Endothelial cell of umbilical vein (primary cell): ENCODE data around the gene MRGPRG. TPM values are rescaled to one million over a fixed set of nuclear protein-coding genes. Genes with fewer than 3 reads are reported as not detected.

Experiments used
- BruUV-seq: library from RNA; stranded (reverse); fragments of 400-500 nt; replicated peaks from 2 replicates; lab custom pipeline; 2021; lab: Mats Ljungman, UMichigan
- CTCF ChIA-PET: fragments of 300-600, 350-600 bp; sonication (Branson Sonifier 250); formaldehyde crosslinking; loops from one replicate; lab custom pipeline; 2021; ENCODE audit warnings: antibody characterized with exemption, inconsistent platforms; lab: Charles Lee
- POLR2A ChIA-PET: fragments of 300-600, 350-600 bp; sonication (Branson Sonifier 250); formaldehyde crosslinking; loops from one replicate; lab custom pipeline; 2021; ENCODE audit warnings: antibody characterized with exemption, inconsistent platforms; lab: Charles Lee
- DNase-seq: peaks from one replicate; pipeline ENCODE4 v3.0.0-alpha.2; 2011; ENCODE audit warnings: low read depth, low spot score
- FAIRE-seq: peaks from 2 replicates; lab custom pipeline; 2011; peaks lifted over from hg19 to GRCh38; lab: Jason Lieb, UNC
- H2AFZ ChIP-seq: 2 replicates; pipeline ENCODE4 v1.6.0; 2012; ENCODE audit warnings: low read depth, low read length, control low read depth, inconsistent platforms
- H3K27ac ChIP-seq: 2 replicates; pipeline ENCODE4 v1.5.1; 2011; ENCODE audit warnings: low read depth, mild to moderate bottlenecking, control low read depth, low read length, moderate library complexity; ENCODE audit not compliant: insufficient read depth
- H3K27me3 ChIP-seq, 2 experiments: 2 replicates each; pipeline versions ENCODE4 v1.6.0 to v1.6.1; 2011; ENCODE audit warnings: low read length in 2 of 2, mixed read lengths in 1 of 2; ENCODE audit not compliant: control insufficient read depth in 2 of 2, insufficient read depth in 2 of 2
- H3K36me3 ChIP-seq, 2 experiments: 2 replicates in 1 of 2; 3 replicates in 1 of 2; pipeline ENCODE4 v1.5.1; 2011; ENCODE audit warnings: low read length in 2 of 2, mild to moderate bottlenecking in 1 of 2, moderate library complexity in 1 of 2; ENCODE audit not compliant: control insufficient read depth in 2 of 2, insufficient read depth in 2 of 2; ENCODE audit errors: extremely low read depth in 1 of 2
- H3K4me1 ChIP-seq: 3 replicates; pipeline ENCODE4 v1.5.1; 2011; ENCODE audit warnings: mild to moderate bottlenecking, low read length; ENCODE audit not compliant: control insufficient read depth, insufficient read depth; ENCODE audit errors: extremely low read depth
- H3K4me2 ChIP-seq: 2 replicates; pipeline ENCODE4 v1.6.1; 2011; ENCODE audit warnings: low read length, control low read depth, mixed read lengths; ENCODE audit not compliant: insufficient read depth
- H3K4me3 ChIP-seq, 3 experiments: fragments of 200-600 bp in 1 of 3; sonication (generic), shearing (Covaris generic) in 1 of 3; replicated peaks in 1 of 3; 2 replicates each; pipeline ENCODE4 v1.5.1; 2011 to 2016; ENCODE audit warnings: control low read depth in 3 of 3, low read length in 3 of 3, mild to moderate bottlenecking in 2 of 3, inconsistent platforms in 1 of 3, low read depth in 1 of 3, moderate library complexity in 1 of 3; ENCODE audit not compliant: insufficient read depth in 1 of 3
- H3K79me2 ChIP-seq: 2 replicates; pipeline ENCODE4 v1.6.0; 2012; ENCODE audit warnings: low read length, inconsistent platforms; ENCODE audit not compliant: control insufficient read depth, insufficient read depth
- H3K9ac ChIP-seq: replicated peaks from 2 replicates; pipeline ENCODE3; 2011; ENCODE audit warnings: low read length, control low read depth; ENCODE audit not compliant: insufficient read depth; ENCODE audit errors: extremely low read depth
- H3K9me1 ChIP-seq: replicated peaks from 3 replicates; pipeline ENCODE4 v1.6.0; 2011; ENCODE audit warnings: mild to moderate bottlenecking, low read length; ENCODE audit not compliant: control insufficient read depth, insufficient read depth; ENCODE audit errors: extremely low read depth
- H3K9me3 ChIP-seq: replicated peaks from 2 replicates; pipeline ENCODE4 v1.5.1; 2012; ENCODE audit warnings: low read length, inconsistent platforms; ENCODE audit not compliant: control insufficient read depth, insufficient read depth
- H4K20me1 ChIP-seq: replicated peaks from 2 replicates; pipeline ENCODE3; 2011; ENCODE audit warnings: mild to moderate bottlenecking, low read length; ENCODE audit not compliant: control insufficient read depth, insufficient read depth; ENCODE audit errors: extremely low read depth
- EZH2 ChIP-seq: IDR thresholded peaks from 2 replicates; pipeline ENCODE4 v1.6.1; 2012; ENCODE audit warnings: borderline replicate concordance, low read depth, mild to moderate bottlenecking, moderate library complexity, low read length, inconsistent platforms; ENCODE audit not compliant: severe bottlenecking
- FOS ChIP-seq: IDR thresholded peaks from 2 replicates; pipeline ENCODE4 v1.6.1; 2011; ENCODE audit warnings: mild to moderate bottlenecking, low read length, moderate library complexity, borderline replicate concordance; ENCODE audit not compliant: insufficient read depth
- GATA2 ChIP-seq: IDR thresholded peaks from 2 replicates; pipeline ENCODE4 v1.7.0; 2011; ENCODE audit warnings: low read depth, mild to moderate bottlenecking, moderate library complexity, mixed read lengths, low read length; ENCODE audit not compliant: insufficient read length, insufficient read depth
- JUN ChIP-seq: IDR thresholded peaks from 2 replicates; pipeline ENCODE4 v1.6.1; 2011; ENCODE audit warnings: borderline replicate concordance, low read depth; ENCODE audit not compliant: insufficient read length, insufficient read depth
- MYC ChIP-seq: IDR thresholded peaks from one replicate; pipeline ENCODE4 v1.6.1; 2011; ENCODE audit warnings: mild to moderate bottlenecking, low read depth, low read length
- POLR2A ChIP-seq: IDR thresholded peaks from 2 replicates; pipeline ENCODE4 v1.6.1; 2012; ENCODE audit warnings: low read depth, mild to moderate bottlenecking, control low read depth, low read length
- POLR2AphosphoS5 ChIP-seq: IDR thresholded peaks from 2 replicates; pipeline ENCODE4 v1.6.1; 2012; ENCODE audit warnings: low read depth, mild to moderate bottlenecking, control low read depth, low read length, moderate library complexity; ENCODE audit not compliant: insufficient read depth
- dilution Hi-C: fragments of 300-500 bp; cut with MboI; formaldehyde crosslinking; loops from one replicate; pipeline ENCODE4 v1.15.0; 2019; ENCODE audit warnings: low sequenced_read_pairs; ENCODE audit not compliant: extremely low pct_ligation_motif_present
- intact Hi-C: fragments of 100-400 bp; cut with micrococcal nuclease; formaldehyde crosslinking; loops from one replicate; pipeline ENCODE4 v1.10.0; 2022
- polyA plus RNA-seq, 4 experiments: library from polyadenylated mRNA; depleted of rRNA in 3 of 4; stranded (reverse) in 3 of 4; unstranded in 1 of 4; fragments of >200 nt; gene quantifications; 2 replicates each; pipeline versions ENCODE4 v1.2.1 to v1.2.3, GENCODE V29; 2011 to 2012; ENCODE audit warnings: missing spikeins in 1 of 4
- total RNA-seq: library from RNA; stranded (reverse); gene quantifications from 2 replicates; pipeline ENCODE4 v1.2.3, GENCODE V29; 2021
- TF ChIP-seq, protein P1 (sequence below): IDR thresholded peaks from 2 replicates; pipeline ENCODE4 v1.6.1; 2011; ENCODE audit not compliant: insufficient read depth, insufficient read length
- TF ChIP-seq, protein P2 (sequence below), 2 donors: IDR thresholded peaks; 1 replicate in 1 of 2; 2 replicates in 1 of 2; pipeline ENCODE4 v1.5.1; 2011; ENCODE audit warnings: low read length in 2 of 2, mild to moderate bottlenecking in 2 of 2, moderate library complexity in 2 of 2, control low read depth in 1 of 2, inconsistent platforms in 1 of 2, low read depth in 1 of 2; ENCODE audit not compliant: insufficient read depth in 1 of 2; ENCODE audit errors: extremely low read depth in 1 of 2

Gene MRGPRG
- total and polyA plus RNA-seq, 2 donors (not counting 3 experiments of a cell fraction or from before 2014, with no cell fraction given) = not detected

DNA sequence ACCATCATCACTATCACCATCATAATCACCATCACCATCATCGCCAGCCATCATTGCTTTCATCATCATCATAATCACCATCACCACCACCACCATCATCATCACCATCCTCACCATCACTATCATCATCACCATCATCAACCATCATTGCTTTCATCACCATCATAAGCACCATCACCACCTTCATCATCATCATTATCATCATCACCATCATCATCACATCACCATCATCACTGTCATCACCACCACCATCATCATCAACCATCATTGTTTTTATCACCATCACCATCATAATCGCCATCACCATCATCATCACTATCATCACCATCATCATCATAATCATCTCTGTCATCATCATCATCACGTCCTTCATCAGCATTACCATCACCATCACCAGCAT is 44.2 kb downstream of the MRGPRG start:
- Histone ChIP-seq H2AFZ (no peak overlapping the region), H3K27ac (no peak overlapping the region), H3K27me3 (no peaks in the 10 kb centered on the region), H3K4me3 (no peak overlapping the region), H3K4me2 (no peak overlapping the region), H3K79me2 (no peaks in the 10 kb centered on the region), H3K9ac (no peak overlapping the region), H3K9me3 (no peaks in the 10 kb centered on the region), H4K20me1 (no peaks in the 10 kb centered on the region), H3K36me3 (no peaks in the 10 kb centered on the region), H3K4me1 (peaks cover 2% of the 10 kb centered on the region), H3K9me1 (no peaks in the 10 kb centered on the region)
- intact Hi-C loops (no loop called here), dilution Hi-C loops (no loop called here)
- FAIRE-seq (no peak), DNase-seq (no peak)
- TF ChIP-seq FOS = no peak
- TF ChIP-seq, protein P1, sequence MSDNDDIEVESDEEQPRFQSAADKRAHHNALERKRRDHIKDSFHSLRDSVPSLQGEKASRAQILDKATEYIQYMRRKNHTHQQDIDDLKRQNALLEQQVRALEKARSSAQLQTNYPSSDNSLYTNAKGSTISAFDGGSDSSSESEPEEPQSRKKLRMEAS = no peak
- TF ChIP-seq POLR2A = no peak
- TF ChIP-seq JUN = no peak
- no peak for TF ChIP-seq EZH2
- TF ChIP-seq, protein P2, sequence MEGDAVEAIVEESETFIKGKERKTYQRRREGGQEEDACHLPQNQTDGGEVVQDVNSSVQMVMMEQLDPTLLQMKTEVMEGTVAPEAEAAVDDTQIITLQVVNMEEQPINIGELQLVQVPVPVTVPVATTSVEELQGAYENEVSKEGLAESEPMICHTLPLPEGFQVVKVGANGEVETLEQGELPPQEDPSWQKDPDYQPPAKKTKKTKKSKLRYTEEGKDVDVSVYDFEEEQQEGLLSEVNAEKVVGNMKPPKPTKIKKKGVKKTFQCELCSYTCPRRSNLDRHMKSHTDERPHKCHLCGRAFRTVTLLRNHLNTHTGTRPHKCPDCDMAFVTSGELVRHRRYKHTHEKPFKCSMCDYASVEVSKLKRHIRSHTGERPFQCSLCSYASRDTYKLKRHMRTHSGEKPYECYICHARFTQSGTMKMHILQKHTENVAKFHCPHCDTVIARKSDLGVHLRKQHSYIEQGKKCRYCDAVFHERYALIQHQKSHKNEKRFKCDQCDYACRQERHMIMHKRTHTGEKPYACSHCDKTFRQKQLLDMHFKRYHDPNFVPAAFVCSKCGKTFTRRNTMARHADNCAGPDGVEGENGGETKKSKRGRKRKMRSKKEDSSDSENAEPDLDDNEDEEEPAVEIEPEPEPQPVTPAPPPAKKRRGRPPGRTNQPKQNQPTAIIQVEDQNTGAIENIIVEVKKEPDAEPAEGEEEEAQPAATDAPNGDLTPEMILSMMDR (IDR thresholded peaks at IDR 0.05; ENCODE audit: extremely low read depth in 1 of 2, insufficient read depth in 1 of 2, low read depth in 1 of 2, low read length in 2 of 2) = no peak
- TF ChIP-seq GATA2 = no peak
- no peak for TF ChIP-seq POLR2AphosphoS5
- TF ChIP-seq MYC = no peak
- POLR2A ChIA-PET = no interaction called here
- CTCF ChIA-PET = no interaction called here
- no TSS peak for BruUV-seq
